Chondrocyte (in vitro differentiated cells): Measurements from ENCODE around the gene ITGB3. TPM values are rescaled to one million over a fixed set of nuclear protein-coding genes. Genes with fewer than 3 reads are reported as not detected.

Source experiments
- DNase-seq: peaks from one replicate; pipeline ENCODE4 v3.0.0; 2021; ENCODE audit warnings: mixed read lengths, low spot score
- H3K27ac Mint-ChIP-seq: one replicate; pipeline ENCODE4 v1.8.0; 2021; ENCODE audit warnings: mild to moderate bottlenecking, moderate library complexity, mixed read lengths; ENCODE audit not compliant: unreplicated experiment
- H3K27me3 Mint-ChIP-seq: 2 replicates; pipeline ENCODE4 v1.8.0; 2021; ENCODE audit warnings: low read depth, mixed read lengths
- H3K36me3 Mint-ChIP-seq: 2 replicates; pipeline ENCODE4 v1.8.0; 2021; ENCODE audit warnings: low read depth, mixed read lengths
- H3K4me1 Mint-ChIP-seq: 2 replicates; pipeline ENCODE4 v1.8.0; 2021; ENCODE audit warnings: low read depth, mild to moderate bottlenecking, mixed read lengths
- H3K4me3 Mint-ChIP-seq: one replicate; pipeline ENCODE4 v1.8.0; 2021; ENCODE audit warnings: mild to moderate bottlenecking, moderate library complexity, mixed read lengths; ENCODE audit not compliant: unreplicated experiment
- H3K9me3 Mint-ChIP-seq: 2 replicates; pipeline ENCODE4 v1.8.0; 2021; ENCODE audit warnings: low read depth, mixed read lengths
- total RNA-seq: library from RNA; stranded (reverse); gene quantifications from 3 replicates; pipeline ENCODE4 v1.2.1, GENCODE V29; 2021
- TF ChIP-seq, protein P1 (sequence below): fragments of 200-600 bp; sonication (generic); IDR thresholded peaks from 2 replicates; pipeline ENCODE4 v1.5.0; 2021; ENCODE audit warnings: antibody characterized with exemption, mild to moderate bottlenecking, moderate library complexity

Gene ITGB3
- total RNA-seq, 1 donor from 2014 or later, result 10.5 TPM

DNA sequence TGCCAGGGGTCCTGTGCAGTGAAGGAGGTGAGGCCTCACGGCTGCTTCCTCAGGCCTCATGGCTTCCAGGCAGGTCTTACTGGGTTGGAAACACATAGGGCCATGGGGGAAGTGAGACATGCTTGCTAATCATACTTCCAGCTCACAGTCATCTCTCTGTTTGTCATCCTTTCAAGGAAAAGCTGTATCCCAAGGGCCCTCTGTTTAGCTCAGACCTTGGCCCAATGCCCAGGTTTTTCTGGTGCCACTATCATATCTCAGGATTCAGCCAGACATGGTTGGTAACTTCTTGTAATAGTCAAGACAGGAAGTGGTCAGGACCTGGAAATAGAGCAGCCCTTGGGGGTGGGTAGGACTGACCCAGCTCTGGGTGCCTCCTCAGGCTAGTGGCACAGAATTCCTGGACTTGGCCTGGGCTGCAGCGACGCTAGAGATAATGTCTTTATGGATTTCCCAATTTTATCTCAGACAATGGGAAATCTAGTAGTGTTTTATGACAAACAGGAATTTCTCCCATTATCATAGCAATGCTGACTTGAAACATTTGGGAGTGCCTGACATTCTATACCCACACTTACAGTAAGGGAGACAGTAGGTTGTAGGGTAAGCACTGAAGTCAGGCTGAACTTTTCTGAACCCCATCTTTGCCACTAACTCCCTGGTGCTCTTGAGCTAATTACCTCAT lies 13.5 kb upstream of the ITGB3 start:
- TF ChIP-seq, protein P1, sequence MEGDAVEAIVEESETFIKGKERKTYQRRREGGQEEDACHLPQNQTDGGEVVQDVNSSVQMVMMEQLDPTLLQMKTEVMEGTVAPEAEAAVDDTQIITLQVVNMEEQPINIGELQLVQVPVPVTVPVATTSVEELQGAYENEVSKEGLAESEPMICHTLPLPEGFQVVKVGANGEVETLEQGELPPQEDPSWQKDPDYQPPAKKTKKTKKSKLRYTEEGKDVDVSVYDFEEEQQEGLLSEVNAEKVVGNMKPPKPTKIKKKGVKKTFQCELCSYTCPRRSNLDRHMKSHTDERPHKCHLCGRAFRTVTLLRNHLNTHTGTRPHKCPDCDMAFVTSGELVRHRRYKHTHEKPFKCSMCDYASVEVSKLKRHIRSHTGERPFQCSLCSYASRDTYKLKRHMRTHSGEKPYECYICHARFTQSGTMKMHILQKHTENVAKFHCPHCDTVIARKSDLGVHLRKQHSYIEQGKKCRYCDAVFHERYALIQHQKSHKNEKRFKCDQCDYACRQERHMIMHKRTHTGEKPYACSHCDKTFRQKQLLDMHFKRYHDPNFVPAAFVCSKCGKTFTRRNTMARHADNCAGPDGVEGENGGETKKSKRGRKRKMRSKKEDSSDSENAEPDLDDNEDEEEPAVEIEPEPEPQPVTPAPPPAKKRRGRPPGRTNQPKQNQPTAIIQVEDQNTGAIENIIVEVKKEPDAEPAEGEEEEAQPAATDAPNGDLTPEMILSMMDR, result no peak
- H3K4me3 Mint-ChIP-seq, result no peak overlapping the region
- no peaks in the 10 kb centered on the region for H3K9me3 Mint-ChIP-seq
- peaks cover 20% of the 10 kb centered on the region for H3K4me1 Mint-ChIP-seq
- peak overlapping the region; percentile 91 for H3K27ac Mint-ChIP-seq
- H3K27me3 Mint-ChIP-seq, result no peaks in the 10 kb centered on the region
- DNase-seq, result no peak
- H3K36me3 Mint-ChIP-seq, result no peaks in the 10 kb centered on the region

DNA sequence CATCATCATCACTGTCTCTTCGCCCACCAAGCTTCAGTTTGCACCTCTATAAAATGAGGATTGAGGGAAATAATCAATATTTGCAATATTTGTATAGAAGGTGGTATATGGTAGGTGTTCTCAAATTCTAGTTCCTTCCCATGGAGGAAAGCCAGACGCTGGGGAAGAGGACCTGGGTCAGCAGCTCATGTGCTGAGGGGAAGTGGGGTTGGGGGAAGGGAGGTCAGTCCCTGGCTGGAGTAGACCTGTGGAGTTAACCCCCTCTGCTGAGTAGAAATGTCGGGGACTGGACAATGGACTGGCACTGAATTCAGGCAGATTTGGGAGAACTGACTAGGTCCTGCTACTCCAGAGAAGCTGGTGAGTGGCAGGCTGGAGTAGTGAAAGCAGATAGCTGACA lies 12.8 kb upstream of the ITGB3 start:
- Mint-ChIP-seq H3K9me3 (no peaks in the 10 kb centered on the region), H3K4me1 (peaks cover 20% of the 10 kb centered on the region), H3K27ac (peak overlapping the region; percentile 91), H3K36me3 (no peaks in the 10 kb centered on the region), H3K4me3 (no peak overlapping the region), H3K27me3 (no peaks in the 10 kb centered on the region)
- no peak for DNase-seq
- TF ChIP-seq, protein P1, result no peak

DNA sequence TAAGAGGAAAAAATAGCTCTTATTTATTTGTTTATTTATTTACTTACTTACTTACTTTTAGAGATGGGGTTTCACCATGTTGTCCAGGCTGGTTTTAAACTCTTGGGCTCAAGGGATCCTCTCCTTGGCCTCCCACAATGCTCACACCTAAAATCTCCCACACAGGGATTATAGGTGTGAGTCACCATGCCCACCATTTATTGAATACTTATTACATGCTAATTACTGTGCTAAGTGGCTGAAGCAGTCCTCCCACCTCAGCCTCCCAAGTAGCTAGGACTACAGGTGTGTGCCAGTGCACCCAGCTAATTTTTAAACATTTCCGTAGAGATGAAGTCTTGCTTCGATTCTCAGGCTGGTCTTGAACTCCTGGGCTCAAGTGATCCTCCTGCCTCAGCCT lies 11.0 kb upstream of the ITGB3 start:
- Mint-ChIP-seq H3K27me3 (peaks cover 2% of the 10 kb centered on the region), H3K4me3 (no peak overlapping the region), H3K9me3 (no peaks in the 10 kb centered on the region), H3K4me1 (peaks cover 20% of the 10 kb centered on the region), H3K36me3 (no peaks in the 10 kb centered on the region), H3K27ac (no peak overlapping the region)
- no peak for DNase-seq
- TF ChIP-seq, protein P1, result no peak

DNA sequence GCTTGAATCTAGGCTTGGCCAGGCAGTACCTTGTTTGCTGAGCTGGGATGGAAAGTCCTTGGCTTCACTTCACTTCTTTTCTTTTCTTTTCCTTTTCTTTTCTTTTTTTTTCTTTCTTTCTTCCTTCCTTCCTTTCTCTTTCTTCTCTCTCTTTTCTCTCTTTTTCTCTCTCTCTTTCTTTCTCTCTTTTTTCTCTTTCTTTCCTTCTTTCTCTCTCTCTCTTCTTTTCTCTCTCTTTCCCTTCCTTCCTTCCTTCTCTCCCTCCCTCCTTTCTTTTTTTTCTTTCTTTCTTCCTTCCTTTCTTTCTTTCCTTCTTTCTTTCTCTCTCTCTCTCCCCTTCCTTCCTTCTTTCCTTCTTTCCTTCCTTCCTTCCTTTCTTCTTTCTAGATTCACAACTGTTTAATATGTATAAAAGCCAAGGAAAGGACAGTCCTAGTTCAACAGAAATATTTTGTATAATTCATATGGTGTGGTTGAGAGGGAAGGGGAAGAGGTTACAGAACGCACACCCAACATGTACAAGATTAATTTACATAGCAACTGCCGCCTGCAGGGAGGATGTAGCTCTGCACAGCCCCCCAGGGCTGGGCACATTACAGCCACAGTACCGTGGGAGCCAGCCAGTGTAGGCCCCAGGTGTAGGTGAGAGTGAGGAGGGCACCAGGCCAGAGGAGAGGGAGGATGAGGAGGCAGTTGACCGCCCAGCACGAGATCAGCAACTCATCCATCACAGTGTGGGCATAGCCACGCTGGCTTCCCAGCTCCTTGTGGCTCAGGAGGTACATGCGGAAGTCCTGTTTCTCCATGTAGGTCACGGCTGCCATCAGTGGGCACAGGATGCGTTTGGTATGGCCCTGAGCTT lies 9.7 kb upstream of the ITGB3 start:
- Mint-ChIP-seq H3K27ac (no peak overlapping the region), H3K4me1 (peaks cover 20% of the 10 kb centered on the region), H3K36me3 (no peaks in the 10 kb centered on the region), H3K9me3 (no peaks in the 10 kb centered on the region), H3K4me3 (no peak overlapping the region), H3K27me3 (peaks cover 2% of the 10 kb centered on the region)
- DNase-seq, result no peak
- TF ChIP-seq, protein P1, result no peak

DNA sequence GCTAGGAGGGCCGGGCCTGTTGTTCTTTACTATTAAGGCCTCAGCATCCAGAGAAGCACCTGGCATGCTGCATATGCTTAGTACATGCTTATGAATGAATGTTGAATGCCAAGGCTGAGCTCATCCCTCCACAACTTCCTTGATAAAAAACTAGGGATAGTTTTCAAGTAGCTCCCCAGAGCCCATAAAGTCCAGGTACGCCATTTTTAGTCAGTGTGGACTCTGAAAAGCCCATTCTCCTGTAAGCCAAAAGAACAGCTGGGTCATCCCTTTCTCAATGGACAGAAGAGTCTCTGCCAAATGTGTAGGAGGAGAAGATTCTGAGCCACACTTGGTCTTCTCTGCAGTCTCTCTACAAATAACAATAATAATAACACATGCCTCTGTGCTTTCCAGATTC lies 8.9 kb upstream of the ITGB3 start:
- H3K4me3 Mint-ChIP-seq, result no peak overlapping the region
- H3K9me3 Mint-ChIP-seq, result no peaks in the 10 kb centered on the region
- H3K27ac Mint-ChIP-seq, result no peak overlapping the region
- H3K27me3 Mint-ChIP-seq, result peaks cover 2% of the 10 kb centered on the region
- TF ChIP-seq, protein P1, result no peak
- DNase-seq, result no peak
- peaks cover 14% of the 10 kb centered on the region for H3K4me1 Mint-ChIP-seq
- H3K36me3 Mint-ChIP-seq, result no peaks in the 10 kb centered on the region
